Pancreas (tissue), 10 donors: Measurements from ENCODE around the gene TNIK. TPM values are rescaled to one million over a fixed set of nuclear protein-coding genes. Genes with fewer than 3 reads are reported as not detected.
"Not testable (repeated sequence)": the region's sequence is repeated elsewhere in the genome, so short reads cannot be mapped to it uniquely, and the experiment has no call there.

Source experiments
- ATAC-seq, 4 donors: fragments of 200-7000 bp; cut with Tn5 transposase; one replicate each; pipeline versions ENCODE4 v1.8.0 to v1.9.1; 2020; ENCODE audit warnings: mild to moderate bottlenecking in 4 of 4, moderate library complexity in 4 of 4
- DNase-seq, 6 donors: peaks; one replicate each; pipeline ENCODE4 v3.0.0-alpha.2; 2020
- FAIRE-seq: peaks from 2 replicates; lab custom pipeline; 2012; peaks lifted over from hg19 to GRCh38; lab: Jason Lieb, UNC
- H3K27ac ChIP-seq, 4 donors: fragments of 200-600 bp; sonication (generic); 1 replicate in 3 of 4; 2 replicates in 1 of 4; pipeline versions ENCODE4 v1.5.0 to v1.8.0; 2020
- H3K27me3 ChIP-seq, 4 donors: fragments of 200-600 bp; one replicate each; pipeline ENCODE4 v1.8.0; 2021
- H3K36me3 ChIP-seq, 3 donors: fragments of 200-600 bp; sonication (generic) in 1 of 3; one replicate each; pipeline versions ENCODE4 v1.5.0 to v1.8.0; 2020 to 2021
- H3K4me1 ChIP-seq, 3 donors: fragments of 200-600 bp; one replicate each; pipeline ENCODE4 v1.8.0; 2021
- H3K4me3 ChIP-seq, 4 donors: fragments of 200-600 bp; sonication (generic) in 2 of 4; one replicate each; pipeline versions ENCODE4 v1.5.0 to v1.8.0; 2020 to 2021
- H3K9me3 ChIP-seq, 4 donors: fragments of 200-600 bp; one replicate each; pipeline ENCODE4 v1.8.0; 2021
- CTCF ChIP-seq, 4 donors: fragments of 200-600 bp; sonication (generic) in 3 of 4; IDR thresholded peaks; one replicate each; pipeline versions ENCODE4 v1.5.0 to v1.8.0; 2021; ENCODE audit warnings: antibody characterized with exemption in 4 of 4
- WGBS, 2 donors: extraction: QIAGEN DNeasy Blood & Tissue Kit; methylation state at CpG; one replicate each; pipeline ENCODE4 v1.1.7; 2013; 5-methylcytosine and 5-hydroxymethylcytosine counted together
- intact Hi-C, 3 donors: fragments of 100-400 bp; cut with DNase I; formaldehyde crosslinking; loops; one replicate each; pipeline versions ENCODE4 v1.11.1 to v1.14.2; 2022
- polyA plus RNA-seq, 2 donors: library from polyadenylated mRNA; stranded (reverse); fragments of 200-250 nt; gene quantifications; one replicate each; pipeline ENCODE4 v1.2.3, GENCODE V29; 2013
- total RNA-seq, 6 donors: library from RNA; stranded (reverse); fragmentation: NEBNext Ultra II Directional in 4 of 6; extraction: Animal tissue kit (Norgen Biotek cat#: 25700) in 4 of 6; gene quantifications; one replicate each; pipeline versions ENCODE4 v1.2.1 to v1.2.4, GENCODE V29; 2021 to 2023
- donor health status: healthy with polysubstance abuse.
- donor health status: DM: no; HTN: no; CAD: no; lungs with moderate emphysema.
- donor health status: DM: no; HTN: no; CAD: no.
- donor health status: control.
- donor health status: control.
- donor health status: Bipolar disorder and iron deficiency.
- donor health status: DM: yes; HTN: yes; CAD: no.
- donor health status: DM: no; HTN: no; CAD: no.
- donor health status: DM: no; HTN: no; CAD: no.
- donor health status: DM: yes; HTN: yes; CAD: no.

TNIK gene
- total and polyA plus RNA-seq, 8 donors, result 3.5 to 13.6 (median 5.8) TPM

- H3K27me3 ChIP-seq, result no peaks in the 10 kb centered on the region
- ATAC-seq, result no peak
- H3K9me3 ChIP-seq, result no peaks in the 10 kb centered on the region
- no peaks in the 10 kb centered on the region for H3K4me1 ChIP-seq
- no peak for TF ChIP-seq CTCF (IDR thresholded peaks at IDR 0.05)
- H3K36me3 ChIP-seq, result peaks cover 0 to 10% (median 0%) of the 10 kb centered on the region in 3 donors
- intact Hi-C loops, result no loop called here
- no peak for DNase-seq
- FAIRE-seq, result no peak
- no peak overlapping the region for H3K27ac ChIP-seq
- no peak overlapping the region for H3K4me3 ChIP-seq
Measured at GRCh38 chr3:171123915-171124314, 336.3 kb downstream of the TNIK start.

- no peaks in the 10 kb centered on the region for H3K4me1 ChIP-seq
- intact Hi-C loops, result no loop called here
- ATAC-seq, result no peak
- no peak for TF ChIP-seq CTCF (IDR thresholded peaks at IDR 0.05)
- H3K9me3 ChIP-seq, result no peaks in the 10 kb centered on the region
- 81 to 82% methylated on average over 2 of the region's 2 CpGs for WGBS, 2 donors
- H3K27me3 ChIP-seq, result no peaks in the 10 kb centered on the region
- no peak for FAIRE-seq
- no peak overlapping the region for H3K4me3 ChIP-seq
- DNase-seq, result no peak
- peaks cover 0 to 10% (median 0%) of the 10 kb centered on the region in 3 donors for H3K36me3 ChIP-seq
- H3K27ac ChIP-seq, result no peak overlapping the region
Measured at GRCh38 chr3:171122861-171123260, 337.3 kb downstream of the TNIK start.

- no peaks in the 10 kb centered on the region for H3K27me3 ChIP-seq
- WGBS, 2 donors, result 68 to 73% methylated on average over 3 of the region's 3 CpGs
- no peak for DNase-seq
- H3K36me3 ChIP-seq, result peaks cover 0 to 10% (median 0%) of the 10 kb centered on the region in 3 donors
- FAIRE-seq, result no peak
- no peak overlapping the region for H3K27ac ChIP-seq
- no peaks in the 10 kb centered on the region for H3K9me3 ChIP-seq
- intact Hi-C loops, result no loop called here
- no peak for ATAC-seq
- H3K4me1 ChIP-seq, result no peaks in the 10 kb centered on the region
- H3K4me3 ChIP-seq, result no peak overlapping the region
- TF ChIP-seq CTCF (IDR thresholded peaks at IDR 0.05), result no peak
Measured at GRCh38 chr3:171122240-171122639, 338.0 kb downstream of the TNIK start.

GRCh38 chr3:171121801-171122200, 338.4 kb downstream of the TNIK start:
- FAIRE-seq (no peak), ATAC-seq (no peak), DNase-seq (no peak)
- no peaks in the 10 kb centered on the region for H3K9me3 ChIP-seq
- peaks cover 0 to 10% (median 0%) of the 10 kb centered on the region in 3 donors for H3K36me3 ChIP-seq
- no peak overlapping the region for H3K27ac ChIP-seq
- H3K4me1 ChIP-seq, result no peaks in the 10 kb centered on the region
- H3K27me3 ChIP-seq, result no peaks in the 10 kb centered on the region
- no peak overlapping the region for H3K4me3 ChIP-seq
- intact Hi-C loops, result no loop called here
- TF ChIP-seq CTCF (IDR thresholded peaks at IDR 0.05), result no peak

GRCh38 chr3:171119402-171119801, 340.8 kb downstream of the TNIK start:
- H3K27me3 ChIP-seq, DNase-seq, H3K36me3 ChIP-seq, intact Hi-C loops, H3K27ac ChIP-seq, H3K9me3 ChIP-seq, H3K4me3 ChIP-seq, FAIRE-seq, ATAC-seq, H3K4me1 ChIP-seq: not testable (repeated sequence)
- WGBS, 2 donors, result 92 to 98% methylated on average over 3 of the region's 3 CpGs

- FAIRE-seq, intact Hi-C loops, ATAC-seq, H3K27ac ChIP-seq, H3K4me3 ChIP-seq, H3K9me3 ChIP-seq, H3K36me3 ChIP-seq, H3K4me1 ChIP-seq, DNase-seq, H3K27me3 ChIP-seq: not testable (repeated sequence)
- 83 to 93% methylated on average over 2 to 3 of the region's 3 CpGs for WGBS, 2 donors
Measured at GRCh38 chr3:171118993-171119392, 341.2 kb downstream of the TNIK start.
